Ramos (cell line): Measurements from ENCODE around the gene PLCG1.

Experiments
- in situ Hi-C: fragments of 300-500 bp; cut with MboI; formaldehyde crosslinking; loops from one replicate; pipeline ENCODE4 v1.14.3; 2022; ENCODE audit warnings: low sequenced_read_pairs; ENCODE audit not compliant: unreplicated experiment

Gene PLCG1

GRCh38 chr20:41200446-41201202 is 63.3 kb downstream of the PLCG1 start:
- in situ Hi-C loops: no loop called here

GRCh38 chr20:41201760-41202159 is 64.4 kb downstream of the PLCG1 start:
- in situ Hi-C loops: no loop called here

- in situ Hi-C loops: no loop called here
Measured at GRCh38 chr20:41202426-41202825, 65.1 kb downstream of the PLCG1 start.

GRCh38 chr20:41203660-41204059 is 66.3 kb downstream of the PLCG1 start:
- in situ Hi-C loops: no loop called here

GRCh38 chr20:41204304-41205265 is 67.2 kb downstream of the PLCG1 start:
- in situ Hi-C loops: no loop called here

GRCh38 chr20:41205313-41205712 is 68.0 kb downstream of the PLCG1 start:
- in situ Hi-C loops: no loop called here

GRCh38 chr20:41213150-41213820 is 75.9 kb downstream of the PLCG1 start:
- in situ Hi-C loops: no loop called here

GRCh38 chr20:41214202-41214601 is 76.9 kb downstream of the PLCG1 start:
- in situ Hi-C loops: no loop called here

- in situ Hi-C loops: no loop called here
Measured at GRCh38 chr20:41214666-41215065, 77.3 kb downstream of the PLCG1 start.

- in situ Hi-C loops: no loop called here
Measured at GRCh38 chr20:41217422-41217821, 80.1 kb downstream of the PLCG1 start.

GRCh38 chr20:41218466-41218865 is 81.1 kb downstream of the PLCG1 start:
- in situ Hi-C loops: no loop called here

GRCh38 chr20:41219824-41220223 is 82.5 kb downstream of the PLCG1 start:
- in situ Hi-C loops: no loop called here

- in situ Hi-C loops: no loop called here
Measured at GRCh38 chr20:41221614-41222218, 84.4 kb downstream of the PLCG1 start.

- in situ Hi-C loops: no loop called here
Measured at GRCh38 chr20:41222296-41222695, 85.0 kb downstream of the PLCG1 start.

GRCh38 chr20:41222703-41223102 is 85.4 kb downstream of the PLCG1 start:
- in situ Hi-C loops: no loop called here

- in situ Hi-C loops: no loop called here
Measured at GRCh38 chr20:41223112-41223511, 85.8 kb downstream of the PLCG1 start.

- in situ Hi-C loops: no loop called here
Measured at GRCh38 chr20:41224281-41224680, 86.9 kb downstream of the PLCG1 start.

- in situ Hi-C loops: no loop called here
Measured at GRCh38 chr20:41225091-41225490, 87.7 kb downstream of the PLCG1 start.

- in situ Hi-C loops: no loop called here
Measured at GRCh38 chr20:41226426-41226825, 89.1 kb downstream of the PLCG1 start.
